H1 (cell line): ENCODE data around the gene DCN. TPM values are rescaled to one million over a fixed set of nuclear protein-coding genes. Genes with fewer than 3 reads are reported as not detected.

Source experiments
- CTCF ChIA-PET: fragments of 300-600 bp; sonication (Branson Sonifier 250); formaldehyde crosslinking; loops from one replicate; lab custom pipeline; 2021; ENCODE audit not compliant: partially characterized antibody; lab: Charles Lee
- POLR2A ChIA-PET: fragments of 300-600 bp; sonication (Branson Sonifier 250); formaldehyde crosslinking; loops from one replicate; lab custom pipeline; 2021; ENCODE audit warnings: inconsistent platforms; ENCODE audit not compliant: partially characterized antibody; lab: Charles Lee
- DNase-seq, 2 experiments: peaks; one replicate each; pipeline versions ENCODE4 v3.0.0 to v3.0.0-alpha.2; 2010 to 2022; ENCODE audit warnings: low spot score in 2 of 2, low read depth in 1 of 2, mixed read lengths in 1 of 2
- FAIRE-seq: peaks from 2 replicates; lab custom pipeline; 2011; peaks lifted over from hg19 to GRCh38; lab: Jason Lieb, UNC
- H2AFZ ChIP-seq: 2 replicates; pipeline ENCODE4 v1.8.1; 2012; ENCODE audit warnings: low read length, inconsistent platforms
- H2AK5ac ChIP-seq: 2 replicates; pipeline ENCODE4 v1.6.1; 2013; ENCODE audit warnings: low read depth, low read length
- H2BK120ac ChIP-seq: replicated peaks from 2 replicates; pipeline ENCODE3; 2013; ENCODE audit warnings: low read depth, low read length, inconsistent platforms
- H2BK12ac ChIP-seq: 2 replicates; pipeline ENCODE4 v1.6.1; 2013; ENCODE audit warnings: low read depth, low read length
- H2BK15ac ChIP-seq: 2 replicates; pipeline ENCODE4 v1.6.1; 2013; ENCODE audit warnings: low read length
- H2BK20ac ChIP-seq: 2 replicates; pipeline ENCODE4 v1.6.1; 2013; ENCODE audit warnings: low read length
- H2BK5ac ChIP-seq: 2 replicates; pipeline ENCODE4 v1.6.1; 2013; ENCODE audit warnings: low read depth, low read length
- H3K14ac ChIP-seq: 2 replicates; pipeline ENCODE4 v1.6.1; 2013; ENCODE audit warnings: inconsistent platforms; ENCODE audit not compliant: insufficient read length
- H3K18ac ChIP-seq: 2 replicates; pipeline ENCODE4 v1.6.1; 2013; ENCODE audit warnings: low read length; ENCODE audit errors: extremely low read depth
- H3K23ac ChIP-seq: 2 replicates; pipeline ENCODE4 v1.6.1; 2013; ENCODE audit warnings: inconsistent platforms; ENCODE audit not compliant: insufficient read length
- H3K23me2 ChIP-seq: 2 replicates; pipeline ENCODE4 v1.6.1; 2013; ENCODE audit warnings: low read depth, low read length
- H3K27ac ChIP-seq: 2 replicates; pipeline ENCODE4 v1.6.1; 2011; ENCODE audit warnings: low read depth, low read length, inconsistent platforms
- H3K27me3 ChIP-seq, 4 experiments: replicated peaks in 1 of 4; 1 replicate in 1 of 4; 2 replicates in 3 of 4; pipeline versions ENCODE4 v1.6.1 to v1.8.1; 2011 to 2013; ENCODE audit warnings: low read length in 3 of 4, mild to moderate bottlenecking in 3 of 4, inconsistent platforms in 2 of 4, mixed read lengths in 2 of 4, moderate library complexity in 1 of 4; ENCODE audit not compliant: control insufficient read depth in 3 of 4, insufficient read depth in 3 of 4; ENCODE audit errors: extremely low read depth in 1 of 4
- H3K36me3 ChIP-seq, 4 experiments: 2 replicates each; pipeline versions ENCODE4 v1.6.1 to v1.8.1; 2011 to 2013; ENCODE audit warnings: mild to moderate bottlenecking in 4 of 4, low read length in 3 of 4, moderate library complexity in 2 of 4, control low read depth in 1 of 4, inconsistent platforms in 1 of 4; ENCODE audit not compliant: insufficient read depth in 4 of 4, control insufficient read depth in 2 of 4
- H3K4ac ChIP-seq: replicated peaks from 2 replicates; pipeline ENCODE3; 2013; ENCODE audit warnings: low read length, low read depth, mixed read lengths, inconsistent platforms; ENCODE audit not compliant: insufficient read length
- H3K4me1 ChIP-seq, 4 experiments: replicated peaks in 1 of 4; 1 replicate in 1 of 4; 2 replicates in 3 of 4; pipeline versions ENCODE4 v1.6.1 to v1.8.1; 2011 to 2013; ENCODE audit warnings: low read length in 3 of 4, inconsistent platforms in 2 of 4, mixed read lengths in 1 of 4; ENCODE audit not compliant: insufficient read depth in 4 of 4, control insufficient read depth in 3 of 4
- H3K4me2 ChIP-seq, 2 experiments: 2 replicates each; pipeline versions ENCODE4 v1.6.1 to v1.8.1; 2011 to 2013; ENCODE audit warnings: low read depth in 2 of 2, low read length in 2 of 2, control low read depth in 1 of 2, inconsistent platforms in 1 of 2, mild to moderate bottlenecking in 1 of 2; ENCODE audit not compliant: insufficient read depth in 1 of 2
- H3K4me3 ChIP-seq, 4 experiments: fragments of 200-600, 300-600 bp in 1 of 4; sonication (generic), shearing (Covaris generic), sonication (Bioruptor Twin) in 1 of 4; 2 replicates each; pipeline versions ENCODE4 v1.5.1 to v1.8.1; 2011 to 2016; ENCODE audit warnings: low read length in 4 of 4, low read depth in 3 of 4, control low read depth in 2 of 4, inconsistent platforms in 2 of 4, mild to moderate bottlenecking in 2 of 4, mixed read lengths in 1 of 4, moderate library complexity in 1 of 4; ENCODE audit not compliant: insufficient read depth in 2 of 4; ENCODE audit errors: extremely low read depth in 1 of 4
- H3K56ac ChIP-seq: replicated peaks from 2 replicates; pipeline ENCODE3; 2013; ENCODE audit warnings: low read depth, mild to moderate bottlenecking, mixed read lengths, low read length, inconsistent platforms; ENCODE audit not compliant: insufficient read length
- H3K79me1 ChIP-seq: 2 replicates; pipeline ENCODE4 v1.6.1; 2013; ENCODE audit warnings: low read depth, low read length, control low read depth
- H3K79me2 ChIP-seq, 2 experiments: 2 replicates each; pipeline versions ENCODE4 v1.6.1 to v1.8.1; 2012 to 2013; ENCODE audit warnings: low read length in 2 of 2, mild to moderate bottlenecking in 2 of 2, inconsistent platforms in 1 of 2; ENCODE audit not compliant: insufficient read depth in 2 of 2, control insufficient read depth in 1 of 2
- H3K9ac ChIP-seq, 4 experiments: replicated peaks in 1 of 4; 1 replicate in 1 of 4; 2 replicates in 3 of 4; pipeline versions ENCODE4 v1.6.1 to v1.8.1; 2011 to 2013; ENCODE audit warnings: low read depth in 3 of 4, low read length in 3 of 4, control low read depth in 2 of 4, mild to moderate bottlenecking in 2 of 4, moderate library complexity in 2 of 4, inconsistent platforms in 1 of 4; ENCODE audit errors: extremely low read depth in 1 of 4
- H3K9me3 ChIP-seq, 2 experiments: 2 replicates each; pipeline versions ENCODE4 v1.6.1 to v1.8.1; 2012 to 2013; ENCODE audit warnings: mild to moderate bottlenecking in 2 of 2, moderate library complexity in 2 of 2, control low read depth in 1 of 2, inconsistent platforms in 1 of 2, low read depth in 1 of 2, low read length in 1 of 2, mixed read lengths in 1 of 2; ENCODE audit not compliant: insufficient read depth in 2 of 2
- H4K20me1 ChIP-seq, 2 experiments: replicated peaks in 1 of 2; 2 replicates each; pipeline versions ENCODE3 to v1.8.1; 2011 to 2013; ENCODE audit warnings: inconsistent platforms in 2 of 2, low read length in 2 of 2, mild to moderate bottlenecking in 1 of 2; ENCODE audit not compliant: insufficient read depth in 2 of 2, control insufficient read depth in 1 of 2
- H4K5ac ChIP-seq: 2 replicates; pipeline ENCODE4 v1.6.1; 2013; ENCODE audit warnings: low read length, low read depth, mixed read lengths, inconsistent platforms; ENCODE audit not compliant: insufficient read length
- H4K8ac ChIP-seq: 2 replicates; pipeline ENCODE4 v1.8.0; 2013; ENCODE audit warnings: mild to moderate bottlenecking, moderate library complexity, low read length, inconsistent platforms; ENCODE audit not compliant: insufficient read depth; ENCODE audit errors: extremely low read depth
- H4K91ac ChIP-seq: replicated peaks from 2 replicates; pipeline ENCODE3; 2013; ENCODE audit warnings: low read length, mixed read lengths, inconsistent platforms; ENCODE audit not compliant: insufficient read length
- ATF3 ChIP-seq: IDR thresholded peaks from 2 replicates; pipeline ENCODE4 v1.6.1; 2011; ENCODE audit warnings: low read depth, mild to moderate bottlenecking, low read length; ENCODE audit not compliant: insufficient read depth
- CBX5 ChIP-seq: fragments of 300-800, 300-1000 bp; sonication (generic); IDR thresholded peaks from 2 replicates; pipeline ENCODE4 v1.7.1; 2016; ENCODE audit warnings: antibody characterized with exemption, low read length, low read depth
- CBX8 ChIP-seq: fragments of 300-800, 300-1000 bp; sonication (generic); IDR thresholded peaks from 2 replicates; pipeline ENCODE4 v1.7.1; 2016; ENCODE audit warnings: low read depth, low read length, borderline replicate concordance
- E2F6 ChIP-seq: IDR thresholded peaks from 2 replicates; pipeline ENCODE4 v1.6.1; 2012; ENCODE audit warnings: inconsistent platforms
- GABPA ChIP-seq: IDR thresholded peaks from 2 replicates; pipeline ENCODE4 v1.6.1; 2011; ENCODE audit warnings: mild to moderate bottlenecking, low read length, moderate library complexity, borderline replicate concordance; ENCODE audit not compliant: insufficient read depth
- HDAC2 ChIP-seq, 2 experiments: fragments of 300-600 bp in 1 of 2; sonication (generic) in 1 of 2; IDR thresholded peaks; 2 replicates each; pipeline ENCODE4 v1.6.1; 2011 to 2012; ENCODE audit warnings: low read depth in 2 of 2, low read length in 2 of 2, mild to moderate bottlenecking in 2 of 2, moderate library complexity in 2 of 2, borderline replicate concordance in 1 of 2, inconsistent platforms in 1 of 2
- KDM4A ChIP-seq: IDR thresholded peaks from one replicate; pipeline ENCODE4 v1.7.1; 2012; ENCODE audit warnings: low read depth, mild to moderate bottlenecking, moderate library complexity, low read length, inconsistent platforms; ENCODE audit not compliant: severe bottlenecking
- RXRA ChIP-seq: IDR thresholded peaks from 2 replicates; pipeline ENCODE4 v1.6.1; 2011; ENCODE audit warnings: low read depth, mild to moderate bottlenecking, low read length, moderate library complexity; ENCODE audit not compliant: insufficient read depth
- SP1 ChIP-seq: IDR thresholded peaks from 2 replicates; pipeline ENCODE4 v1.6.1; 2011; ENCODE audit warnings: low read depth, low read length
- SP2 ChIP-seq: IDR thresholded peaks from 2 replicates; pipeline ENCODE4 v1.6.1; 2012; ENCODE audit warnings: mild to moderate bottlenecking, low read length, inconsistent platforms
- SP4 ChIP-seq: IDR thresholded peaks from 2 replicates; pipeline ENCODE4 v1.6.1; 2012; ENCODE audit warnings: low read length, inconsistent platforms
- SUZ12 ChIP-seq: fragments of 200-600 bp; sonication (generic); IDR thresholded peaks from 2 replicates; pipeline ENCODE4 v1.6.1; 2012; ENCODE audit warnings: mild to moderate bottlenecking, inconsistent platforms, low read length, moderate library complexity, mixed read lengths
- TAF1 ChIP-seq: IDR thresholded peaks from 2 replicates; pipeline ENCODE4 v1.6.1; 2011; ENCODE audit warnings: mild to moderate bottlenecking, low read depth, low read length
- TEAD4 ChIP-seq: IDR thresholded peaks from 2 replicates; pipeline ENCODE4 v1.6.1; 2012; ENCODE audit warnings: low read depth, low read length, inconsistent platforms, mixed read lengths
- WGBS, 2 experiments: shearing (Covaris generic) in 1 of 2; methylation state at CpG; one replicate each; pipeline versions ENCODE4 v1.1.6 to v1.1.7; 2013 to 2015; ENCODE audit warnings: low lambda C conversion rate in 2 of 2, mixed read lengths in 2 of 2, inconsistent platforms in 1 of 2, low coverage in 1 of 2, missing lambda C conversion rate in 1 of 2; ENCODE audit not compliant: insufficient replicate concordance in 2 of 2, insufficient coverage in 1 of 2, insufficient read length in 1 of 2; ENCODE audit errors: extremely low coverage in 1 of 2, missing lambda C conversion rate in 1 of 2; 5-methylcytosine and 5-hydroxymethylcytosine counted together
- polyA plus RNA-seq, 7 experiments: library from polyadenylated mRNA; depleted of rRNA in 3 of 7; stranded (reverse) in 5 of 7; unstranded in 2 of 7; fragments of >200 nt in 5 of 7; fragments of 200-250 nt in 2 of 7; gene quantifications; 1 replicate in 5 of 7; 2 replicates in 1 of 7; 4 replicates in 1 of 7; pipeline versions ENCODE4 v1.2.1 to v1.2.3, GENCODE V29; 2011 to 2013; ENCODE audit warnings: missing spikeins in 2 of 7, mixed read lengths in 2 of 7
- total RNA-seq: library from RNA; stranded (reverse); fragmentation: NEBNext Ultra II Directional; extraction: Animal tissue kit (Norgen Biotek cat#: 25700); gene quantifications from 2 replicates; pipeline ENCODE4 v1.2.1, GENCODE V29; 2021

Gene DCN
- total and polyA plus RNA-seq, 2 of the 8 experiments (the other 6 are each of a cell fraction or from before 2014, with no cell fraction given), result not detected

- Histone ChIP-seq H3K4ac (no peak overlapping the region), H2BK12ac (no peak overlapping the region), H2BK5ac (no peak overlapping the region), H3K36me3 (no peaks in the 10 kb centered on the region), H4K91ac (no peak overlapping the region), H2BK120ac (no peak overlapping the region), H4K8ac (no peak overlapping the region), H3K23ac (no peak overlapping the region), H3K4me1 (no peaks in the 10 kb centered on the region), H3K18ac (no peak overlapping the region), H4K20me1 (no peaks in the 10 kb centered on the region), H2AFZ (no peak overlapping the region), H3K56ac (no peak overlapping the region), H3K79me2 (no peaks in the 10 kb centered on the region), H4K5ac (no peak overlapping the region), H3K23me2 (no peaks in the 10 kb centered on the region), H2AK5ac (no peak overlapping the region), H3K79me1 (no peaks in the 10 kb centered on the region), H3K9ac (no peak overlapping the region), H3K4me2 (no peak overlapping the region), H3K27me3 (no peaks in the 10 kb centered on the region), H3K27ac (no peak overlapping the region), H3K14ac (no peak overlapping the region), H3K4me3 (no peak overlapping the region), H2BK15ac (no peak overlapping the region), H3K9me3 (no peaks in the 10 kb centered on the region), H2BK20ac (no peak overlapping the region)
- DNase-seq, result no peak
- FAIRE-seq, result no peak
- POLR2A ChIA-PET, result no interaction called here
- WGBS, 2 experiments, result 50% methylated on average over 2 of the region's 2 CpGs; no CpG with 5 or more reads in 1 of the 2 experiments
- CTCF ChIA-PET, result interaction anchor here (1.0 to 3.5 kb wide), 3 partner anchors 9 to 77 kb away, joined by 3 to 21 read pairs (median 3); no protein-coding TSS in a partner anchor
- TF ChIP-seq RXRA (no peak), ATF3 (no peak), KDM4A (no peak), GABPA (no peak), SP4 (no peak), TEAD4 (no peak), CBX5 (no peak), CBX8 (no peak), E2F6 (no peak), SUZ12 (no peak), SP2 (no peak), SP1 (no peak), HDAC2 (IDR thresholded peaks at IDR 0.05; ENCODE audit: borderline replicate concordance in 1 of 2, low read depth in 2 of 2, low read length in 2 of 2) (no peak), TAF1 (no peak)
Observed at GRCh38 chr12:91099341-91099740, 83.3 kb downstream of the DCN start.
